ENCODE results near the gene FAM180A. TPM values are rescaled to one million over a fixed set of nuclear protein-coding genes. Genes with fewer than 3 reads are reported as not detected.
A peak's percentile ranks its signal among the peaks of the same experiment; 100 is the strongest.

Gene FAM180A
- 2.5 and 71.0 TPM in 2 replicates for total RNA-seq (ENCODE audit: low replicate concordance)

- no peak for TF ChIP-seq CTCF (IDR thresholded peaks at IDR 0.05; ENCODE audit: insufficient read depth, low read length)
- peak within 1 kb of the TSS; percentile 94 for H3K4me3 ChIP-seq (ENCODE audit: low read depth, low read length)
- DNase-seq (ENCODE audit: low read depth) = peak; percentile 97
Measured at GRCh38 chr7:135748770-135749169, at the start of gene FAM180A. TSS of gene FAM180A (minus strand) at chr7:135748813. CDS start at chr7:135748580, 233 bp downstream.

- no peak overlapping the region for H3K4me3 ChIP-seq (ENCODE audit: low read depth, low read length)
- TF ChIP-seq CTCF (IDR thresholded peaks at IDR 0.05; ENCODE audit: insufficient read depth, low read length) = no peak
- DNase-seq (ENCODE audit: low read depth) = no peak
Measured at GRCh38 chr7:135798095-135798494, 49.5 kb upstream of the FAM180A start.

- TF ChIP-seq CTCF (IDR thresholded peaks at IDR 0.05; ENCODE audit: insufficient read depth, low read length) = no peak
- peak; percentile 25 for DNase-seq (ENCODE audit: low read depth)
Measured at GRCh38 chr7:135795846-135796570, 47.4 kb upstream of the FAM180A start.

GRCh38 chr7:135793841-135794240 is 45.2 kb upstream of the FAM180A start:
- no peak overlapping the region for H3K4me3 ChIP-seq (ENCODE audit: low read depth, low read length)
- DNase-seq (ENCODE audit: low read depth) = no peak
- no peak for TF ChIP-seq CTCF (IDR thresholded peaks at IDR 0.05; ENCODE audit: insufficient read depth, low read length)

More at GRCh38 chr7:135795846-135796570, 47.4 kb upstream of the FAM180A start:
- no peak overlapping the region for H3K4me3 ChIP-seq (ENCODE audit: low read depth, low read length)

- no peak for TF ChIP-seq CTCF (IDR thresholded peaks at IDR 0.05; ENCODE audit: insufficient read depth, low read length)
- DNase-seq (ENCODE audit: low read depth) = no peak
- no peak overlapping the region for H3K4me3 ChIP-seq (ENCODE audit: low read depth, low read length)
Measured at GRCh38 chr7:135792866-135793265, 44.3 kb upstream of the FAM180A start.

- DNase-seq (ENCODE audit: low read depth) = no peak
Measured at GRCh38 chr7:135792363-135792668, 43.7 kb upstream of the FAM180A start.

More at GRCh38 chr7:135792363-135792668, 43.7 kb upstream of the FAM180A start:
- H3K4me3 ChIP-seq (ENCODE audit: low read depth, low read length) = no peak overlapping the region
- no peak for TF ChIP-seq CTCF (IDR thresholded peaks at IDR 0.05; ENCODE audit: insufficient read depth, low read length)

All from fibroblast of the aortic adventitia (primary cell).